Smooth muscle cell (in vitro differentiated cells): ENCODE data around the gene CYB5R4. TPM values are rescaled to one million over a fixed set of nuclear protein-coding genes. Genes with fewer than 3 reads are reported as not detected.
A peak's percentile ranks its signal among the peaks of the same experiment; 100 is the strongest.

Source experiments
- DNase-seq: peaks from one replicate; lab custom pipeline; 2025; ENCODE audit not compliant: unreplicated experiment; lab: John Stamatoyannopoulos, UW
- H2AFZ ChIP-seq: fragments of 200-600 bp; sonication (generic); 2 replicates; pipeline ENCODE4 v1.6.0; 2016; ENCODE audit warnings: antibody characterized with exemption, low read depth, mild to moderate bottlenecking
- H3F3A ChIP-seq: fragments of 200-600 bp; sonication (generic); 2 replicates; pipeline ENCODE4 v1.6.0; 2017; ENCODE audit warnings: antibody characterized with exemption, low read depth
- H3K27ac ChIP-seq: fragments of 200-600 bp; sonication (generic); 2 replicates; pipeline ENCODE4 v1.5.1; 2016; ENCODE audit warnings: low read depth, mild to moderate bottlenecking
- H3K27me3 ChIP-seq: fragments of 200-600 bp; sonication (generic); 2 replicates; pipeline ENCODE4 v1.6.1; 2016; ENCODE audit warnings: low read depth, mild to moderate bottlenecking
- H3K36me3 ChIP-seq: fragments of 200-600 bp; sonication (generic); 2 replicates; pipeline ENCODE4 v1.5.1; 2016; ENCODE audit warnings: low read depth
- H3K4me1 ChIP-seq: fragments of 200-600 bp; sonication (generic); 2 replicates; pipeline ENCODE4 v1.5.1; 2016; ENCODE audit warnings: low read depth
- H3K4me2 ChIP-seq: fragments of 200-600 bp; sonication (generic); 2 replicates; pipeline ENCODE4 v1.6.0; 2016; ENCODE audit warnings: mild to moderate bottlenecking
- H3K4me3 ChIP-seq: fragments of 200-600 bp; sonication (generic); 2 replicates; pipeline ENCODE4 v1.5.1; 2016; ENCODE audit warnings: mild to moderate bottlenecking
- H3K79me2 ChIP-seq: fragments of 200-600 bp; sonication (generic); 2 replicates; pipeline ENCODE4 v1.6.0; 2016; ENCODE audit warnings: low read depth, mild to moderate bottlenecking
- H3K9ac ChIP-seq: fragments of 200-600 bp; sonication (generic); 2 replicates; pipeline ENCODE4 v1.6.0; 2016; ENCODE audit warnings: low read depth
- H3K9me3 ChIP-seq: fragments of 200-600 bp; sonication (generic); replicated peaks from 2 replicates; pipeline ENCODE4 v1.5.1; 2016; ENCODE audit warnings: low read depth
- H4K20me1 ChIP-seq: fragments of 200-600 bp; sonication (generic); 2 replicates; pipeline ENCODE4 v1.6.0; 2016; ENCODE audit warnings: low read depth
- CTCF ChIP-seq: fragments of 200-600 bp; sonication (generic); IDR thresholded peaks from 2 replicates; pipeline ENCODE4 v1.5.1; 2017; ENCODE audit warnings: borderline replicate concordance, mild to moderate bottlenecking, antibody characterized with exemption; ENCODE audit not compliant: insufficient read depth, poor library complexity, severe bottlenecking
- WGBS: methylation state at CpG from one replicate; pipeline ENCODE4 v1.1.7; 2016; ENCODE audit warnings: low lambda C conversion rate; 5-methylcytosine and 5-hydroxymethylcytosine counted together
- polyA plus RNA-seq: library from polyadenylated mRNA; unstranded; fragments of >200 nt; fragmentation: Nextera tagmentation; extraction: Ambion mirVana; gene quantifications from 2 replicates; pipeline ENCODE4 v1.2.1, GENCODE V29; 2016
- total RNA-seq: library from RNA; depleted of rRNA; stranded (reverse); fragments of >200 nt; gene quantifications from 2 replicates; pipeline ENCODE4 v1.2.3, GENCODE V29; 2014

CYB5R4 gene
- total and polyA plus RNA-seq, 2 experiments from 2014 or later: 5.8 to 9.5 TPM

GRCh38 chr6:83853178-83854000 lies 6.1 kb upstream of the CYB5R4 start, which contains the start of gene RIPPLY2:
TSS of gene RIPPLY2 (plus strand) at chr6:83853360. CDS start at chr6:83853417, 57 bp downstream.
- no peaks in the 10 kb centered on the region for H3K9me3 ChIP-seq
- no peak for DNase-seq
- peak within 1 kb of the TSS; percentile 87 for H3K4me2 ChIP-seq
- no peak within 1 kb of the TSS for H3K27ac ChIP-seq
- H3K9ac ChIP-seq: no peak within 1 kb of the TSS
- H3K4me3 ChIP-seq: peak within 1 kb of the TSS; percentile 54
- no peak for TF ChIP-seq CTCF
- no peaks in the 10 kb centered on the region for H3K79me2 ChIP-seq
- H2AFZ ChIP-seq: peak within 1 kb of the TSS; percentile 39
- peaks cover 5% of the 10 kb centered on the region for H3K4me1 ChIP-seq
- no peaks in the 10 kb centered on the region for H3F3A ChIP-seq
- under 1% methylated on average over 75 of the region's 81 CpGs for WGBS
- no peaks in the 10 kb centered on the region for H3K36me3 ChIP-seq
- peaks cover 81% of the 10 kb centered on the region for H3K27me3 ChIP-seq
- no peaks in the 10 kb centered on the region for H4K20me1 ChIP-seq

- no peaks in the 10 kb centered on the region for H3K9me3 ChIP-seq
- H3K79me2 ChIP-seq: no peaks in the 10 kb centered on the region
- peaks cover 81% of the 10 kb centered on the region for H3K27me3 ChIP-seq
- DNase-seq: no peak
- H3K4me3 ChIP-seq: peak overlapping the region; percentile 54
- H3K4me1 ChIP-seq: peaks cover 5% of the 10 kb centered on the region
- peak overlapping the region; percentile 39 for H2AFZ ChIP-seq
- peak overlapping the region; percentile 87 for H3K4me2 ChIP-seq
- no peak overlapping the region for H3K9ac ChIP-seq
- H3K27ac ChIP-seq: no peak overlapping the region
- WGBS: 14% methylated on average over 18 of the region's 18 CpGs
- no peaks in the 10 kb centered on the region for H3K36me3 ChIP-seq
- H3F3A ChIP-seq: no peaks in the 10 kb centered on the region
- TF ChIP-seq CTCF: no peak
- H4K20me1 ChIP-seq: no peaks in the 10 kb centered on the region
Measured at GRCh38 chr6:83854001-83854501, 5.4 kb upstream of the CYB5R4 start.

- H3K4me2 ChIP-seq: no peak overlapping the region
- H3K9ac ChIP-seq: no peak overlapping the region
- no peak overlapping the region for H3K27ac ChIP-seq
- no peaks in the 10 kb centered on the region for H3K79me2 ChIP-seq
- peaks cover 76% of the 10 kb centered on the region for H3K27me3 ChIP-seq
- H3K4me1 ChIP-seq: peaks cover 5% of the 10 kb centered on the region
- no peak for TF ChIP-seq CTCF
- H3F3A ChIP-seq: no peaks in the 10 kb centered on the region
- no peaks in the 10 kb centered on the region for H4K20me1 ChIP-seq
- no peaks in the 10 kb centered on the region for H3K36me3 ChIP-seq
- H2AFZ ChIP-seq: no peak overlapping the region
- no peak for DNase-seq
- H3K9me3 ChIP-seq: no peaks in the 10 kb centered on the region
- 75% methylated on average over 5 of the region's 5 CpGs for WGBS
- H3K4me3 ChIP-seq: no peak overlapping the region
Measured at GRCh38 chr6:83854766-83855165, 4.7 kb upstream of the CYB5R4 start.
